ENCODE data around the gene SPRING1. TPM values are rescaled to one million over a fixed set of nuclear protein-coding genes. Genes with fewer than 3 reads are reported as not detected.

Gene SPRING1
- total and polyA plus RNA-seq, 2 of the 13 experiments (the other 11 are each of a cell fraction or from before 2014, with no cell fraction given): 20.0 to 51.8 TPM

- Histone ChIP-seq H4K20me1 (ENCODE audit: insufficient read depth, low read length) (no peaks in the 10 kb centered on the region), H3K4me1 (ENCODE audit: insufficient read depth, low read length) (no peaks in the 10 kb centered on the region), H3K27me3 (ENCODE audit: control insufficient read depth in 1 of 2, insufficient read depth in 2 of 2, low read length in 2 of 2) (no peaks in the 10 kb centered on the region), H3K9me3 (ENCODE audit: low read length) (no peaks in the 10 kb centered on the region), H3K79me2 (ENCODE audit: insufficient read depth, low read length) (no peaks in the 10 kb centered on the region), H3K4me3 (replicated peaks in 1 of 3; ENCODE audit: insufficient read depth in 1 of 3, low read depth in 2 of 3, low read length in 3 of 3) (no peak overlapping the region), H3K4me2 (ENCODE audit: low read depth, low read length) (no peak overlapping the region), H2AFZ (ENCODE audit: low read length) (no peak overlapping the region), H3K9ac (ENCODE audit: insufficient read depth, low read depth, low read length) (no peak overlapping the region), H3K27ac (ENCODE audit: extremely low read length, insufficient read depth, low read length) (no peak overlapping the region), H3K36me3 (replicated peaks in 1 of 2; ENCODE audit: control insufficient read depth in 1 of 2, insufficient read depth in 2 of 2, low read length in 2 of 2) (peaks cover 2 to 3% of the 10 kb centered on the region in 2 experiments; a peak in 2 of 5 replicates)
- WGBS (ENCODE audit: low lambda C conversion rate): 95% methylated on average over 3 of the region's 3 CpGs
- DNase-seq (ENCODE audit: low spot score) (no peak), ATAC-seq (no peak), FAIRE-seq (no peak)
- ChIA-PET CTCF (ENCODE audit: low intra/inter-chr PET ratio, low total read pairs) (no interaction called here), POLR2A (no interaction called here)
- intact Hi-C loops (cut with micrococcal nuclease; ENCODE audit: unreplicated experiment): no loop called here
- TF ChIP-seq ZNF629 (CRISPR knock-in tag; conservative IDR thresholded peaks at IDR 0.05): peak; percentile 61
- no peak for TF ChIP-seq NKX3-1 (CRISPR knock-in tag; IDR thresholded peaks at IDR 0.05)
- in situ Hi-C loops (cut with HindIII; ENCODE audit: extremely low pct_ligation_motif_present, low pct_unique_long_range_greater_than_20kb): no loop called here
- BruUV-seq (replicated peaks): no TSS peak
Measured at GRCh38 chr12:116766285-116766684, 28.4 kb upstream of the SPRING1 start.

- H2AFZ ChIP-seq (ENCODE audit: low read length): no peak overlapping the region
- WGBS (ENCODE audit: low lambda C conversion rate): 94% methylated on average over 5 of the region's 5 CpGs
- intact Hi-C loops (cut with micrococcal nuclease; ENCODE audit: unreplicated experiment): no loop called here
- no peaks in the 10 kb centered on the region for H4K20me1 ChIP-seq (ENCODE audit: insufficient read depth, low read length)
- BruUV-seq (replicated peaks): no TSS peak
- H3K4me1 ChIP-seq (ENCODE audit: insufficient read depth, low read length): no peaks in the 10 kb centered on the region
- H3K27ac ChIP-seq (ENCODE audit: extremely low read length, insufficient read depth, low read length): no peak overlapping the region
- H3K9me3 ChIP-seq (ENCODE audit: low read length): no peaks in the 10 kb centered on the region
- CTCF ChIA-PET (ENCODE audit: low intra/inter-chr PET ratio, low total read pairs): no interaction called here
- TF ChIP-seq KLF12 (CRISPR knock-in tag; IDR thresholded peaks at IDR 0.05; ENCODE audit: borderline replicate concordance) (no peak), ATF7 (IDR thresholded peaks at IDR 0.05) (0 out of 2 replicates have a peak, but pooled peaks have one; percentile 26), ATF7 (CRISPR knock-in tag; IDR thresholded peaks at IDR 0.05) (no peak)
- no peaks in the 10 kb centered on the region for H3K79me2 ChIP-seq (ENCODE audit: insufficient read depth, low read length)
- no peaks in the 10 kb centered on the region for H3K27me3 ChIP-seq (ENCODE audit: control insufficient read depth in 1 of 2, insufficient read depth in 2 of 2, low read length in 2 of 2)
- no peak overlapping the region for H3K4me3 ChIP-seq (replicated peaks in 1 of 3; ENCODE audit: insufficient read depth in 1 of 3, low read depth in 2 of 3, low read length in 3 of 3)
- H3K36me3 ChIP-seq (replicated peaks in 1 of 2; ENCODE audit: control insufficient read depth in 1 of 2, insufficient read depth in 2 of 2, low read length in 2 of 2): peaks cover 3% of the 10 kb centered on the region in 2 experiments; a peak in 2 of 5 replicates
- H3K9ac ChIP-seq (ENCODE audit: insufficient read depth, low read depth, low read length): no peak overlapping the region
- in situ Hi-C loops (cut with HindIII; ENCODE audit: extremely low pct_ligation_motif_present, low pct_unique_long_range_greater_than_20kb): no loop called here
- POLR2A ChIA-PET: no interaction called here
- H3K4me2 ChIP-seq (ENCODE audit: low read depth, low read length): no peak overlapping the region
- no peak for ATAC-seq
- FAIRE-seq: no peak
- no peak for DNase-seq (ENCODE audit: low spot score)
Measured at GRCh38 chr12:116765271-116765670, 27.4 kb upstream of the SPRING1 start.

All from HepG2 (cell line).